Endodermal cell (in vitro differentiated cells): ENCODE measurements around the gene CD40. TPM values are rescaled to one million over a fixed set of nuclear protein-coding genes. Genes with fewer than 3 reads are reported as not detected.

Experiments
- DNase-seq: peaks from one replicate; pipeline ENCODE4 v3.0.0-alpha.2; 2017
- H3K27ac ChIP-seq: 2 replicates; pipeline ENCODE4 v1.5.1; 2013; ENCODE audit warnings: mild to moderate bottlenecking, low read depth, low read length, moderate library complexity
- H3K27me3 ChIP-seq: 2 replicates; pipeline ENCODE4 v1.6.1; 2013; ENCODE audit warnings: mild to moderate bottlenecking, low read length, moderate library complexity; ENCODE audit not compliant: insufficient read depth, control insufficient read depth, poor library complexity, severe bottlenecking
- H3K36me3 ChIP-seq: 2 replicates; pipeline ENCODE4 v1.7.0; 2013; ENCODE audit warnings: mild to moderate bottlenecking, low read length, moderate library complexity; ENCODE audit not compliant: control insufficient read depth, insufficient read depth
- H3K4me1 ChIP-seq: one replicate; pipeline ENCODE4 v1.7.0; 2013; ENCODE audit warnings: low read length; ENCODE audit not compliant: control insufficient read depth, insufficient read depth
- H3K4me3 ChIP-seq: 2 replicates; pipeline ENCODE4 v1.5.1; 2013; ENCODE audit warnings: mild to moderate bottlenecking, low read length, moderate library complexity
- H3K9ac ChIP-seq: 2 replicates; pipeline ENCODE4 v1.6.1; 2013; ENCODE audit warnings: mild to moderate bottlenecking, low read length, moderate library complexity; ENCODE audit not compliant: poor library complexity, severe bottlenecking; ENCODE audit errors: extremely low read depth
- H3K9me3 ChIP-seq: 2 replicates; pipeline ENCODE4 v1.6.1; 2013; ENCODE audit warnings: mild to moderate bottlenecking, low read length, moderate library complexity; ENCODE audit not compliant: control insufficient read depth
- H3K27ac Mint-ChIP-seq: 2 replicates; pipeline ENCODE4 v1.8.0; 2020; ENCODE audit warnings: mixed read lengths
- H3K27me3 Mint-ChIP-seq: 2 replicates; pipeline ENCODE4 v1.8.0; 2021; ENCODE audit warnings: mild to moderate bottlenecking, mixed read lengths; ENCODE audit not compliant: insufficient read depth
- H3K36me3 Mint-ChIP-seq: 2 replicates; pipeline ENCODE4 v1.8.0; 2020; ENCODE audit warnings: low read depth, mixed read lengths
- H3K4me1 Mint-ChIP-seq: 2 replicates; pipeline ENCODE4 v1.8.0; 2020; ENCODE audit warnings: mixed read lengths
- H3K4me3 Mint-ChIP-seq: 2 replicates; pipeline ENCODE4 v1.8.0; 2020; ENCODE audit warnings: mild to moderate bottlenecking, moderate library complexity, mixed read lengths
- H3K9me3 Mint-ChIP-seq: 2 replicates; pipeline ENCODE4 v1.8.0; 2020; ENCODE audit warnings: mild to moderate bottlenecking, mixed read lengths
- WGBS, 2 experiments: methylation state at CpG; one replicate each; pipeline versions ENCODE4 v1.1.5 to v1.1.7; 2013; ENCODE audit warnings: missing lambda C conversion rate in 2 of 2, mixed read lengths in 1 of 2; ENCODE audit not compliant: insufficient coverage in 1 of 2, insufficient read length in 1 of 2; 5-methylcytosine and 5-hydroxymethylcytosine counted together
- total RNA-seq, 2 donors: library from RNA; stranded (reverse); fragmentation: NEBNext Ultra II Directional in 1 of 2; extraction: Animal tissue kit (Norgen Biotek cat#: 25700) in 1 of 2; gene quantifications; 2 replicates in 1 of 2; 3 replicates in 1 of 2; pipeline ENCODE4 v1.2.1, GENCODE V29; 2021
- TF ChIP-seq, protein P1 (sequence below): fragments of 200-600 bp; sonication (generic); conservative IDR thresholded peaks from 2 replicates; pipeline ENCODE4 v1.5.0; 2021; ENCODE audit warnings: antibody characterized with exemption, mild to moderate bottlenecking

The CD40 gene
- total RNA-seq, 2 donors from 2014 or later: 9.0 to 16.4 TPM

DNA sequence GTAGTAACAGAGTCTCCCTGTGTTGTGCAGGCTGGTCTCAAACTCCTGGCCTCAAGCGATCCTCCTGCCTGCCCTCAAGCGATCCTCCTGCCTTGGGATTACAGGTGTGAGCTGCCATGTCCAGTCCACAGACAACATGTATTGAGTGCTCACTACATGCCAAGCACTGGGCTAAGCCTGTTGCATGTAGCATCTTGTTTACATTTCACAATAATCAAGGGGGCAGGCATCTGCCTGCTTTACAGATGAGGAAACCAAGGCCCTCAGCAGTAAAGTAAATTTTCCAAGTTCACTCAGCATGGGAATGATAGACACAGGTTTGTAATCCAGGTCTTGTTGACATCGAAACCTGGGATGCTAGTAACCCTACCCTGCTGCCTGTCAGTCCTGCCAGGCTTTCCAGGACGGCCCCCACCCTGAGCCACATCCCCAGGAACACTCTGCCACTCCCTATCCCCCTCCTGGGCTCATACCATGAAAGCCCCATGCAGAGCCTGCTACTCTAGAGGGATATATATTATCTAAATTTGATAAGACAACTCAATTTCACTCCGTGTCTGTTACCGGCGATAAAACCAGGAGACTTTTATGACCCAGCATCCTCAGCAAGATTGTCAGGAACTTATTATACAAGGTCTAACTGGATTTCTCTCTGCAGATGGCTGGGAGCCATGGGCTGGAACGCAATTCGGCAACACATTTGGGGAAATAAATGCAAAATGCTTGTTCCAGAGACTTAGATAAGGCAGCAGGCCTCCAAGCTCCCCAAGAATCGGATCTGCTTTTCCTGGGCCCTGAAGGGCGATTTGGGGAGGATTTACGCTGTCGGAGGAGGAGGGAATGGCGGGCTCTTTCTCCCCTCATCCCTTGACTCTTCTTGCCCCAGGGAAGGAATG lies 30.4 kb downstream of the CD40 start:
- Mint-ChIP-seq H3K27me3 (peaks cover 2% of the 10 kb centered on the region), H3K4me3 (no peak overlapping the region), H3K36me3 (no peaks in the 10 kb centered on the region), H3K9me3 (no peaks in the 10 kb centered on the region), H3K27ac (no peak overlapping the region), H3K4me1 (peaks cover 4% of the 10 kb centered on the region)
- Histone ChIP-seq H3K4me3 (no peak overlapping the region), H3K9ac (no peak overlapping the region), H3K36me3 (no peaks in the 10 kb centered on the region), H3K4me1 (no peaks in the 10 kb centered on the region), H3K27ac (no peak overlapping the region), H3K27me3 (no peaks in the 10 kb centered on the region), H3K9me3 (no peaks in the 10 kb centered on the region)
- WGBS, 2 experiments: 83 to 97% methylated on average over 12 to 14 of the region's 14 CpGs
- TF ChIP-seq, protein P1, sequence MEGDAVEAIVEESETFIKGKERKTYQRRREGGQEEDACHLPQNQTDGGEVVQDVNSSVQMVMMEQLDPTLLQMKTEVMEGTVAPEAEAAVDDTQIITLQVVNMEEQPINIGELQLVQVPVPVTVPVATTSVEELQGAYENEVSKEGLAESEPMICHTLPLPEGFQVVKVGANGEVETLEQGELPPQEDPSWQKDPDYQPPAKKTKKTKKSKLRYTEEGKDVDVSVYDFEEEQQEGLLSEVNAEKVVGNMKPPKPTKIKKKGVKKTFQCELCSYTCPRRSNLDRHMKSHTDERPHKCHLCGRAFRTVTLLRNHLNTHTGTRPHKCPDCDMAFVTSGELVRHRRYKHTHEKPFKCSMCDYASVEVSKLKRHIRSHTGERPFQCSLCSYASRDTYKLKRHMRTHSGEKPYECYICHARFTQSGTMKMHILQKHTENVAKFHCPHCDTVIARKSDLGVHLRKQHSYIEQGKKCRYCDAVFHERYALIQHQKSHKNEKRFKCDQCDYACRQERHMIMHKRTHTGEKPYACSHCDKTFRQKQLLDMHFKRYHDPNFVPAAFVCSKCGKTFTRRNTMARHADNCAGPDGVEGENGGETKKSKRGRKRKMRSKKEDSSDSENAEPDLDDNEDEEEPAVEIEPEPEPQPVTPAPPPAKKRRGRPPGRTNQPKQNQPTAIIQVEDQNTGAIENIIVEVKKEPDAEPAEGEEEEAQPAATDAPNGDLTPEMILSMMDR: no peak
- DNase-seq: no peak

DNA sequence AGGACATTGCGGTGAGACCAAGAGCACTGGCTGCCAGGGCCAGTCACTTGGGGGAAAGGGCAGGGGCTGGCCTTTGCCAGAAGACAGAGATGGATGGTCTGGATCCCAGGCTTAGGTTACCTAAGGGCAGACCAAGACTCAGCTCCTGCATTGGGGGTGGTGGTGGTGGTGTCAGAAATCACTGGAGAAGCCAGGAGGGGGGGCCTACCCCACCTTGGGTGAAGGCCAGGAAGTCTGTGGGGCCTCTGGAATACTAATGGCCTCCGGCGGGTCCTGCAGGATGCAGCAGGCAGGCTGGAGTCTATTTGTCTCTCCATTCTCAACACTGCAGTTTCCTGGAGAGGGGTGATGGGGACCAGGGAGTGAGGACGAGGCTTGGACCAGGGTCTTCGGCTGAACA lies 32.8 kb downstream of the CD40 start:
- Mint-ChIP-seq H3K27ac (no peak overlapping the region), H3K4me3 (no peak overlapping the region), H3K27me3 (no peaks in the 10 kb centered on the region), H3K4me1 (peaks cover 1% of the 10 kb centered on the region), H3K9me3 (no peaks in the 10 kb centered on the region), H3K36me3 (no peaks in the 10 kb centered on the region)
- H3K9ac ChIP-seq: no peak overlapping the region
- H3K36me3 ChIP-seq: no peaks in the 10 kb centered on the region
- H3K4me3 ChIP-seq: no peak overlapping the region
- no peaks in the 10 kb centered on the region for H3K9me3 ChIP-seq
- TF ChIP-seq, protein P1: no peak
- H3K27ac ChIP-seq: no peak overlapping the region
- no peaks in the 10 kb centered on the region for H3K4me1 ChIP-seq
- DNase-seq: no peak
- no peaks in the 10 kb centered on the region for H3K27me3 ChIP-seq
- WGBS, 2 experiments: 95 to 100% methylated on average over 2 to 5 of the region's 5 CpGs

DNA sequence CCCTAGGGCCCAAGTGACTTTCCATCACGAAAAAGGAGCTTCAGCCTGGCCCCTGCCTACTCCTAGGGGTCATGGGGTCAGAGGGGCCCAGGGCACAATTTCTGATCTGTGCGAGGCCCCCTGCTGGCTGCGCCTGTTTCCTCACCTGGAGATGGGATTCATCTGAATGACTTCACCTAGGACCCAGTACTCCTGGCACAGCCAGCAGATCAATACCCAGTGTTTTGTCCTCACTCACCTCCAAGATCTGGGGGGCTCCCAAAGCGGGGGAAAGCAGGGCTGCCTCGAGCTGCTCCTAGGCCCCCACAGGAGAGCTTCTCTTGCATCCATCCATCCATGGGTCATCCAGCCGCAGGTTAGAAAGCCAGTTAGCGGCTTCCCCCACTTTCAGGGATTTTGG lies 33.8 kb downstream of the CD40 start:
- peak; percentile 87 for DNase-seq
- 80 to 100% methylated on average over 2 to 7 of the region's 7 CpGs for WGBS, 2 experiments

More for the DNA sequence above, 33.8 kb downstream of the CD40 start:
- H3K4me1 Mint-ChIP-seq: no peaks in the 10 kb centered on the region
- H3K27me3 Mint-ChIP-seq: no peaks in the 10 kb centered on the region
- H3K9me3 ChIP-seq: no peaks in the 10 kb centered on the region
- H3K36me3 ChIP-seq: no peaks in the 10 kb centered on the region
- no peaks in the 10 kb centered on the region for H3K9me3 Mint-ChIP-seq
- H3K27ac Mint-ChIP-seq: no peak overlapping the region
- no peak overlapping the region for H3K9ac ChIP-seq
- no peaks in the 10 kb centered on the region for H3K27me3 ChIP-seq
- H3K4me3 ChIP-seq: no peak overlapping the region
- no peaks in the 10 kb centered on the region for H3K4me1 ChIP-seq
- no peak overlapping the region for H3K4me3 Mint-ChIP-seq
- no peak overlapping the region for H3K27ac ChIP-seq
- TF ChIP-seq, protein P1: peak; percentile 83
- H3K36me3 Mint-ChIP-seq: no peaks in the 10 kb centered on the region
